ENCODE data around the gene SMCO4. TPM values are rescaled to one million over a fixed set of nuclear protein-coding genes. Genes with fewer than 3 reads are reported as not detected.

SMCO4 gene
- polyA plus RNA-seq, 4 donors = 16.0 to 19.1 (median 18.7) TPM

DNA sequence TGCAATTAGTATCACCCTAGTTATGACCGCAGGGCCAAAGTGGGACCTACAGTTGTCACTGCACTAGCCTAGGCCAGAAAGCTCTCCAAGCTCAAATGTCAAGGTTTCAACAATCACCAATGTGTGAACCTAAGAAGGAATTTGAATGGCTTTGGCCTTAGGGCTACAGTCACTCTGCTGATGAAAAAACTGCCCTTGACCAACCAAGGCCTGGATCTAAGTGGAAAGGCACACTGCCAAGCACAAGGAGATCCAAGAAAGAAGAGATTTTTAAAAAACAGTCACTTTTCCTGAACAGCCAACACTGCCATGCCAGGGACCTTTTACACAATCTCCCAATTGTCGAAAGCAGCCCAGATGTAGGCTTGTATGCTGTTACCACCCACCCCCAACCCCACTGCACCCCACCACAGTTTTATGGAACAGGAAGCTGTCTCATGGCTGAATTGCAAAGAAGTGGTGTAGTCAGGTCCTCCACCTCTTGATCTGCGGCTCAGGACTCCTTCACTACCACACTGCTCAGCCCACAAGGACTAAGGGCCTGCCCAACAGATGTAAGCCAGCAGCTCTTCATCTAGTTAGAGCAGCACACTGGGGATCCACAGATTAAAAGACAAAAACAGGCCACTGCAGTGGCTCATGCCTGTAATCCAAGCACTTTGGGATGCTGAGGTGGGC is 32.9 kb downstream of the SMCO4 start:
- no peak for DNase-seq (ENCODE audit: low read depth in 4 of 4, low spot score in 2 of 4)

DNA sequence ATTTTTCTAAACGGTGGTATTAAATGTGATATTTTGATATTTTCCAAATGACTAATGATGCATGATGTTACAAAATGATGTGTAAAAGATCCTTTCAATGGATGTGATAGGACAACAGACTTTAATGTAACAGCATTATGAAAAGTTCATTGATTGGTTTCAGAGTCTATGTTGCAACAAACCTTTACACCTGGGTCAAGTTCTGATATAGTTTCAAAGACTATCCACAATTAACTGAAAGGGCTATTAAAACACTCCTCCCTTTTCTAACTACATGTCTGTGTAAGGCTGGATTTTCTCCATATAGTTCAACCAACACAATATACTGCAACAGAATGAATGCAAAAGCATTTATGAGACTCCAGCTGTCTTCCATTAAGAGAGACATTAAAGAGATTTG is 35.7 kb downstream of the SMCO4 start:
- no peak for DNase-seq (ENCODE audit: low read depth in 4 of 4, low spot score in 2 of 4)

DNA sequence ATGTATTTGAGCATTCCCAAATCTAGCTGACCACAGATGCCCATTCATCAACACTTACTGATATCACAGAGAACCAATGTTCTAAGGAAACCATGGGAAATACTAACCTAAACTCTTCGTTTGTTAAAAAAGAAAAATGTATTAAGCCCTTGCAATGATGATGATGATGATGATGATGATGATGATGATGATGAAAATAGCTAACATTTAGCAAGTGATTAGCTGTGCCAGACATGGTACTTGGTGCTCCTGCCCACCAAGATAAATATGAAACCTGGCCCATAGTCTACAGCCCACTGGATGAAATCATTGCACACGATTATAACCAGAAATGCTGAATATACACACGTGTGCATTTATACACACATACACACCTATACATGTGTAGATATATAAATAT is 37.5 kb downstream of the SMCO4 start:
- DNase-seq (ENCODE audit: low read depth in 4 of 4, low spot score in 2 of 4) = no peak

DNA sequence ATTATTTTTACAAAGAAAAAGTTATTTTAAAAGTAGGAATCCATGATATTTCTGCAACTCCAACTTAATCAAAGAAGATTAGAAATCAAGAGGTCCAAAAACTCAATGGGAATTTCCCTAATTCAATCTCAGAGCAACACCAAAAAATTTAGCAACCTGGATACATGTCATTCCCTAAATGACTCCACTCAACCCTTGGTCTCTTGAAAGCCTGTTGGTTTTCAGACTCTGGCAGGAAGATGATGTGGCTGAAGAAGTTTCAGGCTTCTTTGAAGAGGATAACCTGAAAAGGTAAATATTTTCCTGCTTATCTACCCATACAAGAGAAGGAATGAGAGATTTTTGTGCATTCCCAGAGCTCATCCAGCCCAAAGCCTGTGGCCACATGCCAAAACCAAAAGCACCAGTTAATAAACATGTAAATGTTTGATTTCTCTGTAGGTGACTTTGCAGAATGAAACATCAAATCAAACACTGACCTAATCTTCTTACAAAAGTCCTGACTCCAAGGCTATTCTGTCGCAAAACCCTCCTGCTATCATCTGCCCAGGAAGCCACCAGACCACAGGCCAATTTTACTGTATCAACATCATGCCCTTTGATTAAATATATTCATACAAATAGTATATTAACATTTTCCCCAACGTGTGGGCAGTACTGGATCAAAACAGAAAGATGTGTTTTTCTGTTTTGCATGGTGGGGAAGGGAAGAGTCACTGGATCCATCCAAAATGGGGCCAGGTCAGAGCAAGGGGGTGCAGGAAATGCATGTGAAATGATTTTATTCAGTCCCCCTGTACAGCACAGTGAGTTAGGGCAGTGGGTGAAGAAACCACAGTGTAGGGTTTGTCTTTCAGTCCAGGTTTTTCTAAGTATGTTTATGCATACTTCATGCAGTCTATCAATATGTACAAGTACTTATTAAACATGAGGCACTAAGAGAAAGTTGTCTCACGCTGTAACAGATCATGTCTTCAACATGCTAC is 38.8 kb downstream of the SMCO4 start:
- DNase-seq (ENCODE audit: low read depth in 4 of 4, low spot score in 2 of 4) = no peak

DNA sequence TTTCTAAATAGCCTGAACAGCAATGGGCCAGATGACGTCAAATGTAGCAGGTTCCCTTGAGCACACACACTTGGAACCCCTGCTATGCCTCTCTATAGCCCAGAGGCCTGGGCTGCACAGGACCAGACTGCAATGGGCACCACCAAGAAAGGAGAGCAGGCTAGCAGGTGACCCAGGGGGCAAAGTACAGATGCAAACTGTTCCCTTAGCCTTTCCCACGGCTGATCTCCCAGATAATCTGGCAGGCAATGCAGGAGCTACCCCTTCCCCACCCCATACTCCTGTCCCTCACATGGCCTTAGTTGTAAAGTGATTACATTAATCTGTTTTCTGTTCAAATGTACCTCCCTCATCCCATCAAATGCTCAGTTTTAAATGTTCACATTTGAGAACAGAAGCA is 41.3 kb downstream of the SMCO4 start:
- DNase-seq (ENCODE audit: low read depth in 4 of 4, low spot score in 2 of 4) = no peak

DNA sequence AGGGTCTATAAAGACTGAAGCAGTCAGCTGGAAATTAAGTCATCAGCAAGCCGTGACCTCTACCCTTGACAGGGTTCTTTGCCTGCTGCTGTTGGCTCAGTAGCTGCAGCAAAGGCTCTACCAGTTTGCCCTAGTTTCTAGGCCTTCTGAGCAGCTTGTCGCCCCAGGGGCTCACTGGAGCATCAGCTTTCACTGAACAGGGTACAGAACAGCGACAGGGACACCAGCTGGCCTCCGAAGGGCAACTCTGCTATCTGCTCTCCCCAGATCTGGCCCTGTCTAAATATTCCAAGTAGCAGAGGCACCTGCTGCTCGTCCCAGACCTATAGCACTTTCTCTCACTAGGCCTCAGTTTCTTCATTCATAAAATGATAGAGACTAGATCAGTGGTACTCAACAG is 42.4 kb downstream of the SMCO4 start:
- DNase-seq (ENCODE audit: low read depth in 4 of 4, low spot score in 2 of 4) = no peak

DNA sequence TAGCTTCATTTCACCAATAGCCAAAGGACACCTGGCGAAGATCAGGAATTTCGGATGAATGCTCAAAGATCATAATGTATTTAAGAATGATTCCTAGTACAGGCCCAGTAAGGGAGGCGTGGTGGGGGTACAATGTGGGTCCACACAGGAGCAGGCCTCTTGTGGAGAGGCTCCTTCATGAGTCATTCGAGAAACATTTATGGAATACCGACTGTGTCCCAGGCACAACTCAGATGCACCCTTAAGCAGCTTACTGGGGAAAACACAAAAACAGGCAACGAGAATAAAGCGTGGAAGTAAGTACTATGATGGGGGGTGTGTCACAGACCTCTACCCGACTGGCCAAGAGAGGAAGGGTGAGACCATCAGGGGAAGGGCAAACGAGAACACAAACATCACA is 44.5 kb downstream of the SMCO4 start:
- DNase-seq (ENCODE audit: low read depth in 4 of 4, low spot score in 2 of 4) = no peak

DNA sequence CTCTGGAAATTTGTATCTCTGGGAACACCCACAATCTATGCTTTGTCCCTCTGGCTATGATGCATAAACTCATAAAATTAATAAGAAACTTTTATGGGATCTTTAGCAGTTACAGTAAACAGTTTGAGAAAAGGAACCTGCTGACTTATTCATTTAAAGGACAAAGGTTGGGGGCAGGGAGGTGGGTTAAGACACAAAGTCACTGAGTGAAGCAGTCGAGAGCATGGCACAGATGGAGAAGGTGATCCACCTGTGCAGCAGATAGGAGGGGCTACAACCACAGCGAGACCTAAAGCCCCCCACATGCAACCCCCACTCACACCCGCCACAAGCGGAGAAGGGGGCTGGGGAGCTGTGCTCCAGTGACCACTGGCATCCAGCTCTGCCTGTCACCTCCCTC is 45.0 kb downstream of the SMCO4 start:
- DNase-seq (ENCODE audit: low read depth in 4 of 4, low spot score in 2 of 4) = no peak

DNA sequence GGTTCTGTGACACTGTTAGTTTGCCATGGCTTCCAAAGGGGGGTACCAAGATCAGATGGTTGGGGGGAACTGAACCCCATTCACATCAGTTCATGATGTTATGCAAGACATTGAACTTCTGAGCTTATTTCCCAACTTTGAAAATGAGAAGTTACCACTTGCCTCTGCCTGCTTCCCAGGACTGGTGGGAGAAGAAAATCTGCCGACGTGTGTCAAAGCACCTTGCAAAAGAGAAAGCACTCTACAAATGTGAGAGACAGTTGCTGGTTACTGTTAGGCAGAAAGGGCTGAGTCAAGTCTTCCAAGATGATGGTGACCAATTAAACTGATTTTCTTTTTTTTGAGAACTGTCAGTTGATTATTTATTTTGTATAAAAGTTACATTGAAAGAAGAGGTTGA is 45.6 kb downstream of the SMCO4 start:
- DNase-seq (ENCODE audit: low read depth in 4 of 4, low spot score in 2 of 4) = no peak

DNA sequence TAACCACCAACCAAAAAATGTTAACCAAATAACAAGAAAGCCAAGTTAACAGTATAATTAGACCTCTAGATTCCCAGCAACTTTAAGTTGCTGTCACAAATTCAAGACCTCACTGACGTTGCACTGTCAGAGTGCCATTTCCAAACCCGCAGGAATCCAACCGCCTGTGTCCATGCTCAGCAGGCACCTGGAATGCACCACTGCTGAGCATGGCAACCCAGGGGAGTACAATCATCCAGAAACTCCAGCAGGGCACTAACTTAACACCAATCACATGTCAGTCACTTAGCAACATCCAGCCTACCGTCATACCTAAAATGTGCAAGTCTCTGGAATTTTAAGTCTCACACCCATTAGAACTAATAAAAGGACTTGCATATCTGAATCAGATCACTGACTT is 48.8 kb downstream of the SMCO4 start:
- no peak for DNase-seq (ENCODE audit: low read depth in 4 of 4, low spot score in 2 of 4)

DNA sequence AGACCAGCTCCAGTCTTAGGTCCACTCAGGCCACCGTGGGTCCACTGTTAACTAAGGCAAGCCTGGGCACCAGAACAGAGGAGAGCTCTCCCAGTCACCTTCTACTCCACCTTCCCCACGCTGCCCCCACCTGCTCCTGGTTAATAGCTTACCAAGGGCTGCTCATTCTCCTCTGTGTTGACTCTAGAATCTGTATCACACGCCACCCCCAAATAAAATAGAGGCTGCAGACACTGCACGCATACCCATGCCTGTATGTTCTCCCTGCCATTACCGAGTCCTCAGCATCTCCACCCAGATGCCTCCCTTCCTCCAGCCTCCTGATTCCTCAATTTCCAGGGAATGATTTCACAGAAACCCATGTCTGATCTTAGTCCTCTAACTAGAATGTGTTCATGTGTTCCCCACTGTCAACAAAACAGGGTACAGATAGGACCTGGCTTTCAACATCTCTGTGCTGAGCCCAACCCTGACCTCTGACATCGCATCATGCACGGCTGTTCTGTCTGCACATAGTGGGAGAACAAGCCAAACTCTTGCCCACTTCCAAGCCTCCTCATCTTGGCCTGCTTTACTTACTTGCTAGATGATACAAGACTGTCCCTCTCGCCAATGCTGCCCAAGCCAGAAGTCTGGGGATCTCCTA is 49.8 kb downstream of the SMCO4 start:
- no peak for DNase-seq (ENCODE audit: low read depth in 4 of 4, low spot score in 2 of 4)

DNA sequence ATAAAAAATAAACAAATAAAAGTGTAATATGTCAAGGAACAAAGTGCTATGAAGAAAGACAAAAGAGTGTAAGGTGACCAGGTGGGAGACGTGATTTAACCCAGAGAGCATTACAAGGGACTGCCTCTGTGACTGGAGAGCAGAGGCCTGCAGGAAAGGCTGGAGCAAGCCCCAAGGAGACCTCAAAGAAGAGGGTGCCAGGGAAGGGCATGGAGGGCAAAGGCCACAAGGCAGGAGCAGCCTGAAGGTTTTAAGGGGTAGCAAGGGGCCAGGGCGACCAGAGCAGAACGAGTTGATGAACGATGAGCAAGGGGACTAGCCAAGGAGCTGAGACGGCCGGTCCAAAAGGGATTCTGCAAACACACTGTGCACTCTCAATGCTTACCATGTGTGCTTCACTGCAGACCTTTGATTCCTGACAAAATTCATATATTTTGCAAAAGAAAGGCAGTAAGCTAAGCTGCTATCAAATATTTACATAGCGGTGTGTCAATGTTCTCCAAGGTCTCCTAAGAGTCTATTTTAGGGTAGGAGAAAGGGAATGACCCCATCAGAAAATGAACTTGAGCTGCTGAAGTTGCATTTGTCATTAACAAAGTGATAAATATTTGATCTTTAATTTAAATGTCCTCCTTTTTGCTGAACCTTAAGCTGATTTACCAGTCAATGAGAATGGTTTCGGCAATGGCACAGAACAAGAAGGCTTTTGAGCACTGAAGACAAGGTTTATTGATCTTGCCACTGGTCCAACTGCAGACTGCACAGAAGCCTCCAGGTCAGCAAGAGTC is 50.5 kb downstream of the SMCO4 start:
- DNase-seq (ENCODE audit: low read depth in 4 of 4, low spot score in 2 of 4) = no peak

DNA sequence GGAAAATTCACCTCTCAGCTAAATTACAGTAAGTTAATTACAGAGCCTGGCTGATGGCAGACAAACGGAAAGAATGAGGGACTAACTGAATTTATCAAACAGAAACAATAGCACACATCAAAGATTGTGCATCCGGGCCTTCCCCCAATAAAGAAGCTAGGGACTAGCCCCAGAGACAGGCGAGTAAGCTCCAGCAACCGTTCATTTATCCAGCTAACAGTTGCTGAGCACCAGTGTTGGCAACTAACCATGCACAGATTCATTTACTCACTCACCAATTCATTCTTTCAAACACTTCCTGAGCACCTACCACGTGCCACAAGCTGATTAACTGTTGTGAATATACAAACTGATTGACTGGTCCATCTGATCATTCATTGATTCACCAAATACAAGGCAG is 51.2 kb downstream of the SMCO4 start:
- no peak for DNase-seq (ENCODE audit: low read depth in 4 of 4, low spot score in 2 of 4)

DNA sequence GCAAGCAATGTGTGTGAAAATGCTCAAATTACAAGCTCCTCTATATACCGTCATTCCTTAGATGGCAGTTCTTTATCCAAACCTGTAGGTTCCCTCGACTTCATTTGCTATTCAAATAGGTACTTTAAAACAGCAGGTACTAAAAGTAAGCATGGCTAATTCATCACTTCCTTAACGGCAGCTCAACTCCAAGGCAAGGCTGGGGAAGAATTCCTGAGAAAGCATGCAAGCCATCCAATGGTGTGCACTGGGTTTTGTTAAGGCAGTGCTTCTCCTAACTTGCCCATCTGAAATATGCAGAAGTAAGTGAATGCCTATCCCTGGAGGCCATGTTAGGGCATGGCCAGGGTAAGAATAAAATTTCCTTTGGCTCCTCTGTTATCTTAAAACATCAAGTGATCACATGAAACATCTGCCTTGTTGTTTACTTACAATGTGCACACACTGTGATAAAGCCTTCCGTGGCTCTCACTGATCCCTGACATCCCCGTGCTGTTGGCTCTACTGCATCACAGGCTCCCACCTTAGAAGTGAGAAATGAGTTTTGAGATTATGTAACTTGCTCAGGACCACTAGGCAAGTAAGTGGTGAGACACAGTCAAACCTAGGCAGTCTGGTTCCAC is 52.1 kb downstream of the SMCO4 start:
- no peak for DNase-seq (ENCODE audit: low read depth in 4 of 4, low spot score in 2 of 4)

DNA sequence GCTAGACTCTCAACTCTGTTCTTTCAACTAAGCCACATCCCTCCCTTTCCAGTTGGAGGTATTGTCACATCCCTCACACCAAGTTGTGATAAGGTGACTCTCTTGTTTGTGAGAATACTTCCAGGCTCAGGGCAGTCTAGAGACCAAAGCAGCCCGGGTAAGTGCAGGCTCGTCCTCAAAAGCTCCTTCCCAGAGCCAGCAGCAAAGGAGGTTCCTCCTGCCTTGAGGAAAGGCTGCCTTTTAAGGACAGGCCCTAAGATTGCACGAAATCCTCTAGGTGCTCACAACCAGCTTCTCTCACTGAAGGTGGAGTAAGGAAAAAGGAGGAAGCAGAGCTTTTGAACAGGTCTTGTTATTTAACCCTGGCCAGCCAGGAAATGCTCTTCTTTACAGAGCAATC is 53.4 kb downstream of the SMCO4 start:
- no peak for DNase-seq (ENCODE audit: low read depth in 4 of 4, low spot score in 2 of 4)

DNA sequence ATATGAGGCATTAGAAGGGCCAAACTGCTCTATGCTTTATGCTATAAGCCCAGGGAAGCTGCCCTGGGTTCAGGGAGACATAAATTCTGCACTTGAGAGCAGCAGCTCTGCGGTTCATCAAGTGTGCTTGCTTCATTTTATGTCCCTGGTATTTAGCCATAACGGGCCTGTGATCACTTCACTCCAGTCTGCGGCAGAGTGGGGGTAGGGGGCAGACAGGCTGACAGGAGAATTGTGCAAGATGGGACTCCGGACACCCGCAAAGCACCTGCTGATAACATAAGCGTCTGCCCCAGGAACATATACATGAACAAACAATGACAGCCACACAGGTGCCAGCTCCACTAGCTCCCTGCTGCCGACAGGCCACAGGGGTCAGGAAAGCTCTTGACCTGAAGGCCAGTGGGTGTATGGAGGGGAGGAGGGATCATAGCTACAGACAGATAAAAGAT is 56.1 kb downstream of the SMCO4 start:
- DNase-seq (ENCODE audit: low read depth in 4 of 4, low spot score in 2 of 4) = no peak

DNA sequence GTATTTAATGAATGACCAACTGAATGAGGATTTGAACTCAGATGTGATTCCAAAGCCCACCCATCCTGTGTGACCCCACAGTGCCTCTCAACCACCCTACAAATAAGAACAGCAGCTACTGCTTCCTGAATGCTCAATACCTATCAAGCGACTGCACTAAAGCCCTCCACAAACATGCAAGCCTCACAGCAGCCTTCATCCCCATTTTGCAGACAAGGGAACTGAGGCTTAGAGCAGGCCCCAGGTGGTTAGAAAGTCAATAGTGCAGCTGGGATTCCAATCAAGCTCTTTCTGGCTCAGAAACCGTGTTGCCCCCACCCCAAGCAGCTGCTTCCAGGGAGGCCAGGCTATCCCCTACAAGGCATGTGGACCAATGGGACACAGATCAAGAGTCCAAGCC is 57.2 kb downstream of the SMCO4 start:
- DNase-seq (ENCODE audit: low read depth in 4 of 4, low spot score in 2 of 4) = no peak

DNA sequence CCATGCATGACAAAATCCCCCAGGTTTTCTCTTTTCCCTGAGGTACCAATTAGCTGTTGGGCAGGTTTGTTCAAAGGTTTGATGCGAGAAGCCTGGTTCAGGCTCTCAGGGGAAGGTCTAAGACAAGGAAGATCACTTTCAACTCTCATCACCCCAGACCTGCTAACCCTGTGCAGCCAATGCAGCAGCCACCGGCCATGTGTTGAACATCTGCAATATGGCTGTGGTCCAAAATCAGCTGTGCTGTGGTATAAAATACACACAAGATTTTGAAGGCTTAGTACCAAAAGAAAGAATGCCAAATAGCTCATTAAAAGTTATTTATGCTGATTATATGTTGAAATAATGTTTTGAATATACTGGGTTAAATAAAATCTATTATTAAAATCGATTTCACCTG is 58.5 kb downstream of the SMCO4 start:
- no peak for DNase-seq (ENCODE audit: low read depth in 4 of 4, low spot score in 2 of 4)

DNA sequence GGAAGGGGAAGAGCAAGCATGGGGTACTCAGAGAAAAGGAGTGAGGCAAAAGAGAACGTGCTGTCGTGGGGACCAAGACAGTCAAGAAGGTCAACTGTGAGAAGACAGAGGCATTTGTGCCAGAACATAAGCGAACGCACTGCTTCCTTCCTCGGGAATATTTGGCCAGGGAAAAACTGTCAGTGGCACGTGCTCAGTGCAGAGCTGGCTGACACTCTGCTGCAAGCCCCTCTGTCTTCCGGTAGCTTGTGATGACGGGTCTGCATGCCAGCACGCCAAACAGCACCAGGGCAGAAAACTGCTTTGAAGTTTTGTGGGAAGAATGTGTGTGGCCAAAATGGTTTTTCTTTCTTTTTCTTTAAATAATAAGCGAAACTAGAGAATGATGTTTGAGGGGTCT is 60.6 kb downstream of the SMCO4 start:
- DNase-seq (ENCODE audit: low read depth in 4 of 4, low spot score in 2 of 4) = no peak

DNA sequence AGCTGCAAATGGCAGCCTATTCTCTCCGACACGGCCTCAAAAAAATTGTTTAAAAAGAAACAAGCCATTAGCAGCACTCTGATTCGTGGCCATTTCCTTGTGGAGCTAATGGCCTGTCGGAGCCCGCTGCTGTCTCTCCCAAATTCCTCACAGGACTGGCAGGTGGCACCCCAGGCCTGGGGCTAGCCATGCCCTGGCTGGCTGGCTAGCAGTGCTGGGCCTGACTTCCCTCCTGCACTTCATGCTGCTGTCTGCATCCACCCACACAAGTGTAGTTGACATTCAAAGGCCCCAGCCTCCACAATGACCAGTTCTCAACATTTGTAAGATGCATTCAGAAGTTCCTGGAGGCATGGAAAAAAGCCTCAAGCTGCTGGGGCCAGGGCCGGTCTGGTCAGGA is 61.5 kb downstream of the SMCO4 start:
- DNase-seq (ENCODE audit: low read depth in 4 of 4, low spot score in 2 of 4) = no peak

Measured in left renal cortex interstitium (tissue), 4 donors.